ENCODE results near the gene TCFL5.
A peak's percentile ranks its signal among the peaks of the same experiment; 100 is the strongest.

The TCFL5 gene

GRCh38 chr20:62831361-62831788, 30.2 kb downstream of the TCFL5 start:
- peaks cover 34% of the 10 kb centered on the region for H3K4me1 ChIP-seq (ENCODE audit: low read depth, poor library complexity, severe bottlenecking)
- peak overlapping the region; percentile 66; the same call in 1 of the 2 replicates for H2AFZ ChIP-seq (ENCODE audit: low read depth)
- no peaks in the 10 kb centered on the region for H3K79me2 ChIP-seq (ENCODE audit: insufficient read depth, low read depth)
- H3K4me3 ChIP-seq (IDR thresholded peaks at IDR 0.05; ENCODE audit: insufficient read depth, low read depth, low read length), result no peak overlapping the region
- H3K9ac ChIP-seq, result no peak overlapping the region
- H3K27me3 ChIP-seq (ENCODE audit: insufficient read depth, low read depth), result no peaks in the 10 kb centered on the region
- H3K36me3 ChIP-seq (ENCODE audit: insufficient read depth), result no peaks in the 10 kb centered on the region
- TF ChIP-seq, protein P1, sequence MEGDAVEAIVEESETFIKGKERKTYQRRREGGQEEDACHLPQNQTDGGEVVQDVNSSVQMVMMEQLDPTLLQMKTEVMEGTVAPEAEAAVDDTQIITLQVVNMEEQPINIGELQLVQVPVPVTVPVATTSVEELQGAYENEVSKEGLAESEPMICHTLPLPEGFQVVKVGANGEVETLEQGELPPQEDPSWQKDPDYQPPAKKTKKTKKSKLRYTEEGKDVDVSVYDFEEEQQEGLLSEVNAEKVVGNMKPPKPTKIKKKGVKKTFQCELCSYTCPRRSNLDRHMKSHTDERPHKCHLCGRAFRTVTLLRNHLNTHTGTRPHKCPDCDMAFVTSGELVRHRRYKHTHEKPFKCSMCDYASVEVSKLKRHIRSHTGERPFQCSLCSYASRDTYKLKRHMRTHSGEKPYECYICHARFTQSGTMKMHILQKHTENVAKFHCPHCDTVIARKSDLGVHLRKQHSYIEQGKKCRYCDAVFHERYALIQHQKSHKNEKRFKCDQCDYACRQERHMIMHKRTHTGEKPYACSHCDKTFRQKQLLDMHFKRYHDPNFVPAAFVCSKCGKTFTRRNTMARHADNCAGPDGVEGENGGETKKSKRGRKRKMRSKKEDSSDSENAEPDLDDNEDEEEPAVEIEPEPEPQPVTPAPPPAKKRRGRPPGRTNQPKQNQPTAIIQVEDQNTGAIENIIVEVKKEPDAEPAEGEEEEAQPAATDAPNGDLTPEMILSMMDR (conservative IDR thresholded peaks at IDR 0.05; ENCODE audit: low read depth, low read length), result no peak
- H3K27ac ChIP-seq, result peak overlapping the region; percentile 85; the same call in 1 of the 2 replicates
- H3K4me2 ChIP-seq, result peak overlapping the region; percentile 64
- H4K20me1 ChIP-seq (ENCODE audit: insufficient read depth), result no peaks in the 10 kb centered on the region

DNA sequence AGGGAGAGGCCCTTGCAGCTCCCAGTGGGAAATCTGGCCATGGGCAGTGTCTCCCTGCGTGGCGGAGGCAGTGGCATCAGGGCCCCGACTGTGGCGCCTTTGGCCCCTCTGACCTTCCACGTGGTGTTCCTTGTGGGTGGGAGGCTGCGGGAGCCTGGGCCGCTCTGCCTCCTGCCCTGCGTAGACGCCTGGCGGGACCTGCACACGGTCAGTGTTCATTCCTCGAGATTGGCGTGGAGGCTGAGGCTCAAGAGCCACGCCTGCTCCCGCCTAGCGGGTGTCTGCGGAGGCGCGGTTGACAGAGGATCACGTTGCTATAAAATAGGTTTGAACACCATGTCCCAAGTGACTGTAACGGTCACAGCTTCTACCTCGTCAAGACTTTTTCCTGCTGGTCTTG, 30.8 kb downstream of the TCFL5 start:
- no peak overlapping the region for H3K9ac ChIP-seq
- H3K4me1 ChIP-seq (ENCODE audit: low read depth, poor library complexity, severe bottlenecking), result peaks cover 34% of the 10 kb centered on the region
- H2AFZ ChIP-seq (ENCODE audit: low read depth), result no peak overlapping the region; the same call in 1 of the 2 replicates
- H3K27ac ChIP-seq, result peak overlapping the region; percentile 85; the same call in 1 of the 2 replicates
- peak overlapping the region; percentile 64 for H3K4me2 ChIP-seq
- H3K4me3 ChIP-seq (IDR thresholded peaks at IDR 0.05; ENCODE audit: insufficient read depth, low read depth, low read length), result no peak overlapping the region
- no peaks in the 10 kb centered on the region for H3K27me3 ChIP-seq (ENCODE audit: insufficient read depth, low read depth)
- H4K20me1 ChIP-seq (ENCODE audit: insufficient read depth), result no peaks in the 10 kb centered on the region
- no peaks in the 10 kb centered on the region for H3K36me3 ChIP-seq (ENCODE audit: insufficient read depth)
- no peaks in the 10 kb centered on the region for H3K79me2 ChIP-seq (ENCODE audit: insufficient read depth, low read depth)
- TF ChIP-seq, protein P1 (conservative IDR thresholded peaks at IDR 0.05; ENCODE audit: low read depth, low read length), result no peak

DNA sequence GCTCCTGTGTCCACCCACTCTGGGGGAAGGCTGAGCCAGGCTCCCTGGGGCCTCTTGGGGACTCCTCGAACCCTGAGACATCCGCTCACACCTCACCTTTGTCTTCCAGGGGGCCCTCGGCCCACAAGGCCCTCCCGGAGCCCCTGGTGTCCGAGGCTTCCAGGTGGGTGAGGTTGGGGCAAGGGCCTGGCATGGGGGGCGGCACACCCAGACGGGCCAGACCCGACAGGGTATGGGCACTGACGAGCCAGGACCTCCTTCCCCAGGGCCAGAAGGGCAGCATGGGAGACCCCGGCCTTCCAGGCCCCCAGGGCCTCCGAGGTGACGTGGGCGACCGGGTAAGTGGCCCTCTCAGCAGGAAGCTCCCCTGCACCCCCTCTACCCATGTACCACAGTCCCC, 31.4 kb downstream of the TCFL5 start:
- Histone ChIP-seq H3K27ac (no peak overlapping the region), H3K4me2 (no peak overlapping the region), H3K4me1 (ENCODE audit: low read depth, poor library complexity, severe bottlenecking) (peaks cover 39% of the 10 kb centered on the region), H3K79me2 (ENCODE audit: insufficient read depth, low read depth) (no peaks in the 10 kb centered on the region), H3K36me3 (ENCODE audit: insufficient read depth) (no peaks in the 10 kb centered on the region), H4K20me1 (ENCODE audit: insufficient read depth) (no peaks in the 10 kb centered on the region), H3K9ac (no peak overlapping the region), H3K4me3 (IDR thresholded peaks at IDR 0.05; ENCODE audit: insufficient read depth, low read depth, low read length) (no peak overlapping the region), H3K27me3 (ENCODE audit: insufficient read depth, low read depth) (no peaks in the 10 kb centered on the region), H2AFZ (ENCODE audit: low read depth) (no peak overlapping the region)
- TF ChIP-seq, protein P1 (conservative IDR thresholded peaks at IDR 0.05; ENCODE audit: low read depth, low read length), result no peak

- TF ChIP-seq, protein P1 (conservative IDR thresholded peaks at IDR 0.05; ENCODE audit: low read depth, low read length), result no peak
- Histone ChIP-seq H3K27ac (no peak overlapping the region), H3K9ac (no peak overlapping the region)
Observed at GRCh38 chr20:62829231-62830230, 32.1 kb downstream of the TCFL5 start.

More at GRCh38 chr20:62829231-62830230, 32.1 kb downstream of the TCFL5 start:
- Histone ChIP-seq H3K4me2 (no peak overlapping the region), H3K4me3 (IDR thresholded peaks at IDR 0.05; ENCODE audit: insufficient read depth, low read depth, low read length) (no peak overlapping the region), H2AFZ (ENCODE audit: low read depth) (no peak overlapping the region), H3K79me2 (ENCODE audit: insufficient read depth, low read depth) (no peaks in the 10 kb centered on the region), H3K36me3 (ENCODE audit: insufficient read depth) (no peaks in the 10 kb centered on the region), H4K20me1 (ENCODE audit: insufficient read depth) (no peaks in the 10 kb centered on the region), H3K4me1 (ENCODE audit: low read depth, poor library complexity, severe bottlenecking) (peaks cover 42% of the 10 kb centered on the region), H3K27me3 (ENCODE audit: insufficient read depth, low read depth) (no peaks in the 10 kb centered on the region)
